Endothelial cell (in vitro differentiated cells): ENCODE results near the gene TLL2. TPM values are rescaled to one million over a fixed set of nuclear protein-coding genes. Genes with fewer than 3 reads are reported as not detected.

Source experiments
- DNase-seq: peaks from one replicate; pipeline ENCODE4 v3.0.0; 2021; ENCODE audit warnings: low spot score
- H3K27ac Mint-ChIP-seq: one replicate; pipeline ENCODE4 v1.8.0; 2021; ENCODE audit warnings: mixed read lengths, inconsistent platforms; ENCODE audit not compliant: unreplicated experiment
- H3K27me3 Mint-ChIP-seq: one replicate; pipeline ENCODE4 v1.8.0; 2021; ENCODE audit warnings: mild to moderate bottlenecking, moderate library complexity, mixed read lengths, inconsistent platforms; ENCODE audit not compliant: unreplicated experiment
- H3K36me3 Mint-ChIP-seq: one replicate; pipeline ENCODE4 v1.8.0; 2021; ENCODE audit warnings: mild to moderate bottlenecking, low read depth, mixed read lengths, inconsistent platforms; ENCODE audit not compliant: unreplicated experiment
- H3K4me1 Mint-ChIP-seq: one replicate; pipeline ENCODE4 v1.8.0; 2021; ENCODE audit warnings: mild to moderate bottlenecking, mixed read lengths, inconsistent platforms; ENCODE audit not compliant: unreplicated experiment
- H3K4me3 Mint-ChIP-seq: one replicate; pipeline ENCODE4 v1.8.0; 2021; ENCODE audit warnings: mild to moderate bottlenecking, mixed read lengths, inconsistent platforms; ENCODE audit not compliant: unreplicated experiment
- H3K9me3 Mint-ChIP-seq: one replicate; pipeline ENCODE4 v1.8.0; 2021; ENCODE audit warnings: mixed read lengths, inconsistent platforms; ENCODE audit not compliant: unreplicated experiment
- total RNA-seq: library from RNA; stranded (reverse); fragmentation: NEBNext Ultra II Directional; extraction: Animal tissue kit (Norgen Biotek cat#: 25700); gene quantifications from one replicate; pipeline ENCODE4 v1.2.1, GENCODE V29; 2021; ENCODE audit not compliant: unreplicated experiment
- TF ChIP-seq, protein P1 (sequence below): fragments of 200-600 bp; sonication (generic); IDR thresholded peaks from one replicate; pipeline ENCODE4 v1.5.0; 2021; ENCODE audit warnings: antibody characterized with exemption; ENCODE audit not compliant: unreplicated experiment

The TLL2 gene
- total RNA-seq, 1 donor from 2014 or later: 0.41 TPM

DNA sequence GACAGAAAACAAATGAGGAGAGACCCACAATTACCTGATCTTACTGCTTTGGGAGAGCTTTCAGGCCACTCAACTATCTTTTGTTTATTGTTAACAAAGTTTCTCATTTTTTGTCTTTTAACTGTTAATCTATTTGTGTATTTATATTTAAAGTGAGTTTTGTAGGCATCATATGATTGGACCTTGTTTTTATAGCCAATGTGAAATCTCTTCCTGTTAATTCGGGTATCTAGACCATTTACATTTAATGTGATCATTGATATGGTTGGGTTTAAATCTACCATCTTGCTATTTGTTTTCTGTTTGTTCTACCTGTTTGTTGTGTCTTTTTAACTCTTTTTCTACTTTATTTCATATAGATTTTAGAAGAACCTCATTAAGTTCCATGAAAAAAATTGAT is 167.4 kb downstream of the TLL2 start:
- no peak overlapping the region for H3K4me3 Mint-ChIP-seq
- DNase-seq: no peak
- TF ChIP-seq, protein P1, sequence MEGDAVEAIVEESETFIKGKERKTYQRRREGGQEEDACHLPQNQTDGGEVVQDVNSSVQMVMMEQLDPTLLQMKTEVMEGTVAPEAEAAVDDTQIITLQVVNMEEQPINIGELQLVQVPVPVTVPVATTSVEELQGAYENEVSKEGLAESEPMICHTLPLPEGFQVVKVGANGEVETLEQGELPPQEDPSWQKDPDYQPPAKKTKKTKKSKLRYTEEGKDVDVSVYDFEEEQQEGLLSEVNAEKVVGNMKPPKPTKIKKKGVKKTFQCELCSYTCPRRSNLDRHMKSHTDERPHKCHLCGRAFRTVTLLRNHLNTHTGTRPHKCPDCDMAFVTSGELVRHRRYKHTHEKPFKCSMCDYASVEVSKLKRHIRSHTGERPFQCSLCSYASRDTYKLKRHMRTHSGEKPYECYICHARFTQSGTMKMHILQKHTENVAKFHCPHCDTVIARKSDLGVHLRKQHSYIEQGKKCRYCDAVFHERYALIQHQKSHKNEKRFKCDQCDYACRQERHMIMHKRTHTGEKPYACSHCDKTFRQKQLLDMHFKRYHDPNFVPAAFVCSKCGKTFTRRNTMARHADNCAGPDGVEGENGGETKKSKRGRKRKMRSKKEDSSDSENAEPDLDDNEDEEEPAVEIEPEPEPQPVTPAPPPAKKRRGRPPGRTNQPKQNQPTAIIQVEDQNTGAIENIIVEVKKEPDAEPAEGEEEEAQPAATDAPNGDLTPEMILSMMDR: no peak
- peaks cover 5% of the 10 kb centered on the region for H3K9me3 Mint-ChIP-seq
- peaks cover 4% of the 10 kb centered on the region for H3K36me3 Mint-ChIP-seq
- H3K27ac Mint-ChIP-seq: no peak overlapping the region
- H3K4me1 Mint-ChIP-seq: peaks cover 4% of the 10 kb centered on the region
- H3K27me3 Mint-ChIP-seq: no peaks in the 10 kb centered on the region

DNA sequence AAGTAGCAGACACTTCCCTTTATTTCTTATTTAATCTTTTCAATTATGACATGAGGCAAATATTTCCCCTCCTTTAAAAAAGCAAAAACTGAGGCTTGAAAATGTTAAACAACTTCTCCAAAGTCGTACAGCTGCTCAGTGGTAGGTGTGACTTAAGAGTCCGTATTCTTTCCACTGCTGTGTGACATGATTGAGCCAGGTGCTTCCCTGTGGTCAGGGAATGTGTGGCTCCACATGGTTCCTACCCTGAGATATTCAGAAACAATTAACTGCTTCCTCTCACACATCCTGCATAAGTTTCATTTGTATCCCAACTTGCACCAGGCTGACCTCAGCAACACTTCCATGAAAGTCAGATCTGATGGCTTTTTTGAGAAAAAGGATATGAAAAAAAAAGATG is 168.5 kb downstream of the TLL2 start:
- peaks cover 4% of the 10 kb centered on the region for H3K4me1 Mint-ChIP-seq
- H3K4me3 Mint-ChIP-seq: no peak overlapping the region
- peaks cover 4% of the 10 kb centered on the region for H3K36me3 Mint-ChIP-seq
- DNase-seq: no peak
- peaks cover 5% of the 10 kb centered on the region for H3K9me3 Mint-ChIP-seq
- TF ChIP-seq, protein P1: no peak
- H3K27me3 Mint-ChIP-seq: no peaks in the 10 kb centered on the region
- no peak overlapping the region for H3K27ac Mint-ChIP-seq

DNA sequence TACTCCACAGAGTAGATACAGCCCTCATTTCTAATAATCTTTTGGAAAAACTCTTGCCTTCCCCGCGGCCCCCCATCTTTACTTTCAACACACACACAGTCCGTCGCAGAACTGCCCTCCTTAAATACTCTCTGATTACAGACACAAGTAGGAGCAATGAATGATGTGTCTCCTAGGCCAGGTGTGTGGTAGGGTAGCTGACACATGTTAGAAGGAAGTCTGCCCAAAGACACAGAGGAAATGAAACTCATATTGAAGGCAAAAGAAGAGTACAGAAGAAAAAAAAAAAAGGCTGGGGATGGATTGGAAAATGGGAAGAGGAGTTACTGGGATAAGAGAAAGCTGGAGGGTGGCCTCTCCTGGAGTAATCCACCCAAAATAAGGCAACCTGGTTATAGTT is 169.5 kb downstream of the TLL2 start:
- TF ChIP-seq, protein P1: no peak
- H3K4me1 Mint-ChIP-seq: peaks cover 4% of the 10 kb centered on the region

DNA sequence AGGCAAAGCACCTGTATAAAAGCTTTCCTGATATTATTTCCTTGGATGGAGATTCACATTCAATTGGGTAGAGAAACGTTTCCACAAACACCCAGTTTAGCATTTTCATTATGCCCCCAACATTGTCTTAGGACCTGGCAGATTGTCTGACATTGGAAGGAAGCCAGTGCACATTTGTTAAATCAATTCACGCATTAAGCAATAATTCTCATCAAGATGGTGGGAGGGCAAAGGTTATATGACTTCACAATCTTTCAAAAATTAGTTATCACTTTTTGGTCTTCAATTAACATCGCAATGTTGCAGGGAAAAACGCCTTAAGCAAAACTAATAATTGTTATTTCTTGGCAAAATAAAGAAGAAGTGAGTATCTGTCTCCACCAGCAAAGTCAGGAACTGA is 171.3 kb downstream of the TLL2 start:
- Mint-ChIP-seq H3K4me1 (peaks cover 4% of the 10 kb centered on the region), H3K9me3 (peaks cover 5% of the 10 kb centered on the region), H3K4me3 (no peak overlapping the region), H3K27ac (no peak overlapping the region), H3K27me3 (no peaks in the 10 kb centered on the region), H3K36me3 (peaks cover 4% of the 10 kb centered on the region)
- TF ChIP-seq, protein P1: no peak
- DNase-seq: no peak

More for the DNA sequence above, 169.5 kb downstream of the TLL2 start:
- Mint-ChIP-seq H3K9me3 (peaks cover 5% of the 10 kb centered on the region), H3K4me3 (no peak overlapping the region), H3K36me3 (peaks cover 4% of the 10 kb centered on the region), H3K27ac (no peak overlapping the region), H3K27me3 (no peaks in the 10 kb centered on the region)
- no peak for DNase-seq

DNA sequence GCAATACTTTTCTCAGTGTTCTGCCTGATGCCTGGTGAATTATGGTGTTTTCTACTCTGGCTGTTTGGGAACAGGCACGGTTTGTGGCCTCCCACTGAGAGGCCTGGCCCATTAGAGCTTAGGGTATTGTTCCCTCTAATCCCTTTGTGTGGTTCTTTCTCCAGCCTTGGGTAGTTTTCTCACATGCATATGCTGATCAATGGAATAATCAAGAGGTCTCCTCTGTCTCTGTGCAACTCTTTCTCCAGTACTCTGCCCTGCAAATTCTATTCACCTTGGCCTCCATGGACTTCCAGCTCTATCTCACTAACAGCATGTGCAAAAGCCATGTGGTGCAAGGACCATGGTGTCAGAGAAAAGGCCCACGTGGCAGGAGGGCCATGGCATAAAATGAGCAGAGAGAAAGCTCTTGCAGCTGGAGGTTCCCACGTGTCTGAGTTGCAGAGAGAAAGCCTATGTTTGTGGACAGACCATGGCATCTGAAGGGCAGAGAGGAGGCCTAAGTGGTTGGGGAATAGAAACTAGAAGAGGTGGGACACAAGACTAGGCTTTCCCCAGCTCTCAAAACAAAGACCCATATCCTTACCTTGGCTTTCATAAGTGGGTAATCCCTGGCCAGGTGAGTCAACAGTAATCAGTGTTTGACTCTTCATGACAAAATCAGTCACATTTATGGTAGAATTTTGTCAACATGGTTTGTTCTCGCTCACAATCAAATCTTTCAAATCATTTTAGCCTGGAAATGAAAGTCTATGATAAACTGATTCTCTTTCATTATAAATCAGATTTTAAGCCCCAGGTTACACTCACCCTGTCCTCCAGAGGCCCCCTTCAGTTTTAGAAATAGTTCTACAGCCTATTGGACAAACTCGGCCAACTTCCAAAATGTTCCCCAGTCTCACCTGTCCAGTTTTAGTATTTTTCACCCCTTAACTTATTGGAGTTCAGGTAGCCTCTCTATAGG is 172.2 kb downstream of the TLL2 start:
- Mint-ChIP-seq H3K9me3 (peaks cover 5% of the 10 kb centered on the region), H3K36me3 (peaks cover 4% of the 10 kb centered on the region), H3K4me1 (peaks cover 4% of the 10 kb centered on the region), H3K27ac (no peak overlapping the region), H3K4me3 (no peak overlapping the region), H3K27me3 (no peaks in the 10 kb centered on the region)
- TF ChIP-seq, protein P1: no peak
- no peak for DNase-seq
